Panc1 (cell line): ENCODE data around the gene PLK1. TPM values are rescaled to one million over a fixed set of nuclear protein-coding genes. Genes with fewer than 3 reads are reported as not detected.

Source experiments
- ATAC-seq: fragments of 200-7000 bp; cut with Tn5 transposase; 2 replicates; pipeline ENCODE4 v1.9.1; 2020; ENCODE audit warnings: mild to moderate bottlenecking, moderate library complexity
- BruUV-seq: library from RNA; stranded (reverse); fragments of 400-500 nt; replicated peaks from 2 replicates; lab custom pipeline; 2021; lab: Mats Ljungman, UMichigan
- CTCF ChIA-PET: fragments of 300-600 bp; sonication (Branson Sonifier 250); formaldehyde crosslinking; loops from one replicate; lab custom pipeline; 2022; ENCODE audit warnings: antibody characterized with exemption; lab: Charles Lee
- POLR2A ChIA-PET: fragments of 300-600 bp; sonication (Branson Sonifier 250); formaldehyde crosslinking; loops from one replicate; lab custom pipeline; 2022; ENCODE audit warnings: antibody characterized with exemption; lab: Charles Lee
- DNase-seq: peaks from one replicate; pipeline ENCODE4 v3.0.0-alpha.2; 2010; ENCODE audit warnings: low read depth, low spot score
- H3K27ac ChIP-seq: 2 replicates; pipeline ENCODE4 v1.5.1; 2011; ENCODE audit warnings: mild to moderate bottlenecking, low read length, inconsistent platforms
- H3K27me3 ChIP-seq: fragments of 200-500 bp; sonication (Bioruptor generic); 2 replicates; pipeline ENCODE4 v1.6.0; 2014; ENCODE audit warnings: low read length, inconsistent platforms; ENCODE audit not compliant: control insufficient read depth, insufficient read depth
- H3K36me3 ChIP-seq: fragments of 200-500 bp; sonication (Bioruptor generic); 2 replicates; pipeline ENCODE4 v1.5.1; 2014; ENCODE audit warnings: inconsistent platforms, mild to moderate bottlenecking, low read length, moderate library complexity; ENCODE audit not compliant: control insufficient read depth, insufficient read depth
- H3K4me1 ChIP-seq: 2 replicates; pipeline ENCODE4 v1.5.1; 2011; ENCODE audit warnings: inconsistent platforms, mild to moderate bottlenecking, low read length, moderate library complexity; ENCODE audit not compliant: control insufficient read depth, insufficient read depth
- H3K4me3 ChIP-seq, 2 experiments: 2 replicates each; pipeline ENCODE4 v1.5.1; 2011 to 2012; ENCODE audit warnings: low read depth in 2 of 2, low read length in 2 of 2, mild to moderate bottlenecking in 2 of 2, inconsistent platforms in 1 of 2, moderate library complexity in 1 of 2
- H3K9me3 ChIP-seq: fragments of 200-500 bp; sonication (Bioruptor generic); 2 replicates; pipeline ENCODE4 v1.5.1; 2014; ENCODE audit warnings: low read depth, mild to moderate bottlenecking, inconsistent platforms, low read length, moderate library complexity; ENCODE audit not compliant: control insufficient read depth, insufficient read depth
- POLR2AphosphoS5 ChIP-seq: IDR thresholded peaks from 2 replicates; pipeline ENCODE4 v1.6.1; 2012; ENCODE audit warnings: mild to moderate bottlenecking, low read depth, low read length, moderate library complexity
- SIN3A ChIP-seq: IDR thresholded peaks from 2 replicates; pipeline ENCODE4 v1.6.1; 2012; ENCODE audit warnings: low read depth, mild to moderate bottlenecking, low read length, moderate library complexity, borderline replicate concordance; ENCODE audit not compliant: insufficient read depth
- TCF7L2 ChIP-seq: IDR thresholded peaks from 2 replicates; pipeline ENCODE4 v1.6.1; 2011; ENCODE audit warnings: mild to moderate bottlenecking, low read depth, low read length, inconsistent platforms
- in situ Hi-C: cut with HindIII; loops from 2 replicates; pipeline ENCODE4 v1.10.0; 2016; ENCODE audit warnings: low sequenced_read_pairs, low pct_unique_long_range_greater_than_20kb
- intact Hi-C: fragments of 100-400 bp; cut with micrococcal nuclease; formaldehyde crosslinking; loops from one replicate; pipeline ENCODE4 v1.10.0; 2022; ENCODE audit not compliant: unreplicated experiment
- total RNA-seq: library from RNA; stranded (reverse); gene quantifications from one replicate; pipeline ENCODE4 v1.2.1, GENCODE V29; 2021; ENCODE audit not compliant: unreplicated experiment
- TF ChIP-seq, protein P1 (sequence below), 2 experiments: IDR thresholded peaks; 2 replicates each; pipeline ENCODE4 v1.6.1; 2011 to 2012; ENCODE audit warnings: low read depth in 2 of 2, control low read depth in 1 of 2, low read length in 1 of 2, mild to moderate bottlenecking in 1 of 2, moderate library complexity in 1 of 2; ENCODE audit not compliant: insufficient read depth in 1 of 2
- TF ChIP-seq, protein P2 (sequence below): fragments of 450-650 bp; IDR thresholded peaks from 2 replicates; pipeline ENCODE4 v1.5.1; 2017; ENCODE audit warnings: mild to moderate bottlenecking

PLK1 gene
- total RNA-seq, 1 experiment from 2014 or later, result 94.8 TPM

DNA sequence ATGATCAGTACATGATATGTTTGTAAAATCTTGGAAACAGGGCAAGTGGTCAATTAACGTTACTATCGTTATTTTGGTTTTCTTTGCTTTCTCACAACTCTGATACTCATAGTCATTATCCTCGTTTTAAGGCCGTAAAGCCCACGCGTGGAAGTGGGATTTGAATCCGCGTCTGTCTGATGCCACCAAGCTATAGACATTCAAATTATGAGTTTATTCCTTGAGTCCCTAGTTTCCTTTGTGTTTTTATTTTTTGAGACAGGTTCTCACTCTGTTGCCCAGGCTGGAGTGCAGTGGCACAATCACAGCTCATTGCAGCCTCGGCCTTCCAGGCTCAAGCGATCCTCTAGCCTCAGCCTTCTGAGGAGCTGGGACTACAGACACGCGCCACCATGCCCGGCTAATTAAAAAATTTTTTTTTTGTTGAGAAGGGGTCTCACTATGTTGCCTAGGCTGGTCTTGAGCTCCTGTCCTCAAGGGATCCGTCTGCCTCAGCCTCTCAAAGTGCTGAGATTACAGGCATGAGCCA is 36.4 kb upstream of the PLK1 start:
- in situ Hi-C loops, result no loop called here
- no peak for DNase-seq
- intact Hi-C loops, result no loop called here
- no TSS peak for BruUV-seq
- peaks cover 9% of the 10 kb centered on the region for H3K36me3 ChIP-seq
- no peak for ATAC-seq
- peak overlapping the region; percentile 96 to 98 for H3K4me3 ChIP-seq
- H3K27ac ChIP-seq, result peak overlapping the region; percentile 97
- TF ChIP-seq POLR2AphosphoS5, result no peak
- POLR2A ChIA-PET, result no interaction called here
- CTCF ChIA-PET, result no interaction called here
- H3K27me3 ChIP-seq, result no peaks in the 10 kb centered on the region
- no peaks in the 10 kb centered on the region for H3K9me3 ChIP-seq
- H3K4me1 ChIP-seq, result 0 out of 2 replicates have a peak, but pooled peaks cover 3% of the 10 kb centered on the region

DNA sequence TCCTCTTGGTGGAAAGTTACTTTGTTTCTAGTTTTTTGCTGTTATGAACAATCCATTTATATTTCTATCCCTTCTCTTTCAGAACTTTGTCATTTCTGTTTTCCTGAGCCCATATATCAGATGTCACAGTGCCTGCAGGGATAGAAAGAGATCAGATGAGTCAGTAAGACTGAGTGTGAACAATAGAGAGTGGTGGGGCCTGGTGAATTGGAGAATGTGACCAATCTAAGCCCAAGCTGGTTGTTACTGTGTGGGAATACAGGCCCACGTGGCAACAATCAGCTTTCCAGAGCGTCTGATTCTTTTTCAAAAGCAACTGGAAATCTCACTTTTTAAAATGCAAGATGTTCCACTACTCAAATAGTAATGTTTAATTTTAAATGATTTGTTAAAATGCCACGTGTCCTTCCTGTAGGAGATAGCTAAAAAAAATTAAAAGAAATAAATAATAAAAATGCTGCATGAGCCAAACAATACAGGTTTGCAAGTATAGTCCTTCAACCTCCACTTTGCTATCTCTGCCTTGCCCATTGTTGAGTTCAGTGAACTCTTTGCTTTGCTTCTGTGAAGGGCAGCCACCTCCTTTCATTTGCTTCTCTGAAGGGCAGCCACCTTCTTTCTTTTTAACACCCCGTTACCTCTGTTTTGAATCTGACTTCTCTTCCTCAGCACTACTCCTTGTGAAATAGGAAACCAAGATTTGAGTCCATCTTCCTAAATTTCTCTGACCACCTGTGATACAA is 27.8 kb upstream of the PLK1 start:
- ATAC-seq (no peak), DNase-seq (no peak)
- Histone ChIP-seq H3K27ac (no peak overlapping the region), H3K36me3 (peaks cover 2% of the 10 kb centered on the region; the same call in 1 of the 2 replicates), H3K4me3 (no peak overlapping the region), H3K4me1 (no peaks in the 10 kb centered on the region), H3K27me3 (no peaks in the 10 kb centered on the region), H3K9me3 (no peaks in the 10 kb centered on the region)
- BruUV-seq, result no TSS peak
- in situ Hi-C loops (no loop called here), intact Hi-C loops (no loop called here)
- POLR2A ChIA-PET, result interaction anchor here (0.6 kb wide), 1 partner anchor 44 kb away, joined by 13 read pairs; no protein-coding TSS in a partner anchor
- TF ChIP-seq SIN3A (no peak), TCF7L2 (no peak), POLR2AphosphoS5 (no peak)
- TF ChIP-seq, protein P1, sequence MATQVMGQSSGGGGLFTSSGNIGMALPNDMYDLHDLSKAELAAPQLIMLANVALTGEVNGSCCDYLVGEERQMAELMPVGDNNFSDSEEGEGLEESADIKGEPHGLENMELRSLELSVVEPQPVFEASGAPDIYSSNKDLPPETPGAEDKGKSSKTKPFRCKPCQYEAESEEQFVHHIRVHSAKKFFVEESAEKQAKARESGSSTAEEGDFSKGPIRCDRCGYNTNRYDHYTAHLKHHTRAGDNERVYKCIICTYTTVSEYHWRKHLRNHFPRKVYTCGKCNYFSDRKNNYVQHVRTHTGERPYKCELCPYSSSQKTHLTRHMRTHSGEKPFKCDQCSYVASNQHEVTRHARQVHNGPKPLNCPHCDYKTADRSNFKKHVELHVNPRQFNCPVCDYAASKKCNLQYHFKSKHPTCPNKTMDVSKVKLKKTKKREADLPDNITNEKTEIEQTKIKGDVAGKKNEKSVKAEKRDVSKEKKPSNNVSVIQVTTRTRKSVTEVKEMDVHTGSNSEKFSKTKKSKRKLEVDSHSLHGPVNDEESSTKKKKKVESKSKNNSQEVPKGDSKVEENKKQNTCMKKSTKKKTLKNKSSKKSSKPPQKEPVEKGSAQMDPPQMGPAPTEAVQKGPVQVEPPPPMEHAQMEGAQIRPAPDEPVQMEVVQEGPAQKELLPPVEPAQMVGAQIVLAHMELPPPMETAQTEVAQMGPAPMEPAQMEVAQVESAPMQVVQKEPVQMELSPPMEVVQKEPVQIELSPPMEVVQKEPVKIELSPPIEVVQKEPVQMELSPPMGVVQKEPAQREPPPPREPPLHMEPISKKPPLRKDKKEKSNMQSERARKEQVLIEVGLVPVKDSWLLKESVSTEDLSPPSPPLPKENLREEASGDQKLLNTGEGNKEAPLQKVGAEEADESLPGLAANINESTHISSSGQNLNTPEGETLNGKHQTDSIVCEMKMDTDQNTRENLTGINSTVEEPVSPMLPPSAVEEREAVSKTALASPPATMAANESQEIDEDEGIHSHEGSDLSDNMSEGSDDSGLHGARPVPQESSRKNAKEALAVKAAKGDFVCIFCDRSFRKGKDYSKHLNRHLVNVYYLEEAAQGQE (IDR thresholded peaks at IDR 0.05; ENCODE audit: insufficient read depth in 1 of 2, low read depth in 2 of 2, low read length in 1 of 2), result no peak
- TF ChIP-seq, protein P2, sequence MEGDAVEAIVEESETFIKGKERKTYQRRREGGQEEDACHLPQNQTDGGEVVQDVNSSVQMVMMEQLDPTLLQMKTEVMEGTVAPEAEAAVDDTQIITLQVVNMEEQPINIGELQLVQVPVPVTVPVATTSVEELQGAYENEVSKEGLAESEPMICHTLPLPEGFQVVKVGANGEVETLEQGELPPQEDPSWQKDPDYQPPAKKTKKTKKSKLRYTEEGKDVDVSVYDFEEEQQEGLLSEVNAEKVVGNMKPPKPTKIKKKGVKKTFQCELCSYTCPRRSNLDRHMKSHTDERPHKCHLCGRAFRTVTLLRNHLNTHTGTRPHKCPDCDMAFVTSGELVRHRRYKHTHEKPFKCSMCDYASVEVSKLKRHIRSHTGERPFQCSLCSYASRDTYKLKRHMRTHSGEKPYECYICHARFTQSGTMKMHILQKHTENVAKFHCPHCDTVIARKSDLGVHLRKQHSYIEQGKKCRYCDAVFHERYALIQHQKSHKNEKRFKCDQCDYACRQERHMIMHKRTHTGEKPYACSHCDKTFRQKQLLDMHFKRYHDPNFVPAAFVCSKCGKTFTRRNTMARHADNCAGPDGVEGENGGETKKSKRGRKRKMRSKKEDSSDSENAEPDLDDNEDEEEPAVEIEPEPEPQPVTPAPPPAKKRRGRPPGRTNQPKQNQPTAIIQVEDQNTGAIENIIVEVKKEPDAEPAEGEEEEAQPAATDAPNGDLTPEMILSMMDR, result no peak
- CTCF ChIA-PET, result no interaction called here

DNA sequence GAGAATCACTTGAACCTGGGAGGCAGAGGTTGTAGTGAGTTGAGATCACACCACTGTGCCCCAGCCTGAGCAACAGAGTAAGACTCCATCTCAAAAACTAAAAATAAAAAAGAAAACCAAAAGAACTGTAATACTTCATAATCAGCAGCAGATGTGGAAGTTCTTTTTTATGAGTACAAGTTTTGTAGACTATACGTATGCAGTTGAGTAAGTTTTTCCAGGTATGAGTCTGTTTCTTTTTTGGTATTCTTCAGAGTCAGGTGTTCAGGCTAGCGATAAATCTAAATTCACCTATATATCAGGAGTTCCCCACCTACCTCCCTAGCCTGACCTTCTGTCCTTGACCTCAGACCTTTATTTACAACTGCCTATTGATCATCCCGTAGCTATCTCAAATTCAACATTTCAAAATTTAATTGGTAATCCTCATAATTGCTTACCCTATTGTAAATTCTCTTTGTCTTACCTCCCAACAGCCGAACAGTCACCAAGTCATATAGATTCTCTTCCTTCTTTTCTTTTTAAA is 26.7 kb upstream of the PLK1 start:
- DNase-seq (no peak), ATAC-seq (no peak)
- no peak overlapping the region for H3K27ac ChIP-seq
- CTCF ChIA-PET, result no interaction called here
- no TSS peak for BruUV-seq
- no peaks in the 10 kb centered on the region for H3K27me3 ChIP-seq
- H3K36me3 ChIP-seq, result peaks cover 2% of the 10 kb centered on the region; the same call in 1 of the 2 replicates
- POLR2A ChIA-PET, result no interaction called here
- in situ Hi-C loops (no loop called here), intact Hi-C loops (no loop called here)
- H3K9me3 ChIP-seq, result no peaks in the 10 kb centered on the region
- no peaks in the 10 kb centered on the region for H3K4me1 ChIP-seq
- TF ChIP-seq, protein P2, result no peak
- no peak for TF ChIP-seq SIN3A
- TF ChIP-seq, protein P1 (IDR thresholded peaks at IDR 0.05; ENCODE audit: insufficient read depth in 1 of 2, low read depth in 2 of 2, low read length in 1 of 2), result no peak
- TF ChIP-seq TCF7L2, result no peak
- TF ChIP-seq POLR2AphosphoS5, result no peak
- no peak overlapping the region for H3K4me3 ChIP-seq
